HepG2 (cell line): ENCODE results near the gene KRTAP10-11.

Experiments used
- CTCF ChIP-seq: sonication (generic); formaldehyde crosslinking; IDR thresholded peaks from 2 replicates; pipeline ENCODE4 v1.5.0; 2020; ENCODE audit warnings: mild to moderate bottlenecking, missing genetic modification reagents, moderate library complexity
- MXI1 ChIP-seq: IDR thresholded peaks from 3 replicates; pipeline ENCODE4 v1.6.1; 2012; ENCODE audit warnings: low read depth, low read length, inconsistent platforms, borderline replicate concordance
- NCOA1 ChIP-seq: sonication (generic); formaldehyde crosslinking; IDR thresholded peaks from 2 replicates; pipeline ENCODE4 v1.9.0; 2021; ENCODE audit warnings: missing genetic modification reagents
- ZNF20 ChIP-seq: sonication (generic); formaldehyde crosslinking; IDR thresholded peaks from 2 replicates; pipeline ENCODE4 v1.4.0; 2020; ENCODE audit warnings: mild to moderate bottlenecking, moderate library complexity, missing genetic modification reagents
- ZNF747 ChIP-seq: sonication (generic); formaldehyde crosslinking; IDR thresholded peaks from 2 replicates; pipeline ENCODE4 v1.8.1; 2023; ENCODE audit warnings: missing genetic modification reagents, mild to moderate bottlenecking, borderline replicate concordance
- ZNF891 ChIP-seq: sonication (generic); formaldehyde crosslinking; IDR thresholded peaks from 2 replicates; pipeline ENCODE4 v1.5.0; 2020; ENCODE audit warnings: mild to moderate bottlenecking, missing genetic modification reagents

- TF ChIP-seq CTCF (CRISPR knock-in tag) (no peak), ZNF747 (CRISPR knock-in tag) (no peak), ZNF20 (no peak), MXI1 (no peak), NCOA1 (CRISPR knock-in tag) (no peak), ZNF891 (CRISPR knock-in tag) (no peak)
These were observed 20.5 kb upstream of the KRTAP10-11 start for GRCh38 chr21:44625756-44626155.
